Activated naive CD8-positive, alpha-beta T cell treated with anti-CD3 and anti-CD28 coated beads, Interleukin-2, amount 10 ng/mL, durations not matched to agents 7 days and 5 days (primary cell): ENCODE results near the gene MET. TPM values are rescaled to one million over a fixed set of nuclear protein-coding genes. Genes with fewer than 3 reads are reported as not detected.

Experiments used
- ATAC-seq: fragments of 150-1000 bp; cut with Tn5 transposase; one replicate; pipeline ENCODE4 v1.10.0; 2021; ENCODE audit warnings: low read depth, moderate library complexity
- POLR2A ChIA-PET: fragments of 350-600 bp; sonication (Branson Sonifier 250); formaldehyde crosslinking; loops from one replicate; lab custom pipeline; 2021; ENCODE audit warnings: antibody characterized with exemption; lab: Charles Lee
- DNase-seq: peaks from one replicate; pipeline ENCODE4 v3.0.0; 2021
- H3K27ac Mint-ChIP-seq: one replicate; pipeline ENCODE4 v1.8.0; 2022; ENCODE audit warnings: mild to moderate bottlenecking, mixed read lengths
- H3K27me3 Mint-ChIP-seq: one replicate; pipeline ENCODE4 v1.8.0; 2022; ENCODE audit warnings: mild to moderate bottlenecking, moderate library complexity, mixed read lengths
- H3K36me3 Mint-ChIP-seq: one replicate; pipeline ENCODE4 v1.8.0; 2021; ENCODE audit warnings: mild to moderate bottlenecking, mixed read lengths
- H3K4me1 Mint-ChIP-seq: one replicate; pipeline ENCODE4 v1.8.0; 2021; ENCODE audit warnings: mixed read lengths
- H3K4me3 Mint-ChIP-seq: one replicate; pipeline ENCODE4 v1.8.0; 2022; ENCODE audit warnings: mild to moderate bottlenecking, moderate library complexity, mixed read lengths
- H3K9me3 Mint-ChIP-seq: one replicate; pipeline ENCODE4 v1.8.0; 2021; ENCODE audit warnings: mixed read lengths
- total RNA-seq, 2 experiments: library from RNA; stranded (reverse); gene quantifications; one replicate each; pipeline ENCODE4 v1.2.3, GENCODE V29; 2021

MET gene
- total RNA-seq, 2 experiments from 2014 or later, result not detected

DNA sequence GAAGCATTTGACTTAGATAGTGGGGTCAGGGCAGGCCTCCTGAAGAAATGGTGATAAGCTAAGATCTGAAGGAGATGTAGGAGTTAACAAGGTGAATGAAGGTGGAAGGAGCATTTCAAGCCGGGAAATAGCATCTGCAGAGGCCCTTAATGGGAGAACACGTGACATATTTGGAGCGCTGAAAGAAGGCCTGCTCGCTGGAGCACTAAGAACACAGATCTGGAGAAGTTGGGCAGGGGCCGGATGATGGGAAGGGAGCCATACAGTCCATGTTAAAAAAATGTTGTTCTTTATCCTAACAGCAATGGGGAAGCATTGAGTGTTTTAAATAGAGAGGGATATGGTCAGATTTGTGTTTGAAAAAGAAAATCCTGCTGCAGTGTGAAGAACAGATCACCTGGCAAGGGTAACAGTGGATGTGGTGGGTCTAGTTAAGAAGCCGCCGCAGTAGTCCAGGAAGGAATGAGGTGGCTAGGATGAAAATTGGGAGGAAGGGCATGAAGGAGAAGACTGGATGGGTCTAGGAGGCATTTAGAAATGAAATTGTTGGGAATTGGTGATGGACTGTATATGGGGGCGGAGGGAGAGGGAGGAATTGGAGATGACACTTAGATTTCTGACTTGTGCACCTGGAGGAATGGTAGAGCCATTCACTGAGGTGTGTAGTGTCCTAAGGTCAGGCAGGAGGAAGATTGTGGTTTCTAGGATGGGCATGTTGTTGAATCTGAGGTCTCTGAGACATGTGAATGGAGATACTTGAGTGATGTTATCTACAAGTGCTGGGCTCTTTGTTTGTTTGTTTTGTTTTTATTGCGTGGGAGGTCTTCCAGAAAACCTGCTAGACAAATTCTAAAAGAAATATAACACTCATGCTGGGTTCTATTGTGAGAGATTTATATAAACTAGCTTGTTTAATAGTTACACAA lies 58.4 kb downstream of the MET start:
- no peak for DNase-seq
- ATAC-seq, result no peak
- Mint-ChIP-seq H3K27ac (no peak overlapping the region), H3K27me3 (peaks cover 3% of the 10 kb centered on the region), H3K36me3 (no peaks in the 10 kb centered on the region), H3K4me3 (no peak overlapping the region), H3K4me1 (no peaks in the 10 kb centered on the region), H3K9me3 (no peaks in the 10 kb centered on the region)
- POLR2A ChIA-PET, result no interaction called here

DNA sequence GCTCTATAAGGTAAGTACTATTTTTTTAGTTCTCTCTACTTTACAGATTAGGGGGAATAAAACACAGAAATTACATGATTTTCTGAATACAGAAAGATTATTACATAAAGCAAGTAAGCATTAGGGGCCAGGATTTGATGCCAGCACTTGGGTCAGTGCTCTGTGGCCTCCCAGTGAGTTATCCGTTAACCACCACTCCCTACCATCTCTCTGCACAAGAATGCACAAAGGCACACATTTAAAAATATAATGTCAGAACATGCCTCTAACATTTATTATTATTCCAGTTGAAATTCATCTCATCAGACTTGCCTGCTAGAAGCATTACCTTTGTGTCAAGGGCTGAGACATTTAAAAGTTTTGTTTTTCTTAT lies 59.0 kb downstream of the MET start:
- H3K4me3 Mint-ChIP-seq, result no peak overlapping the region
- H3K9me3 Mint-ChIP-seq, result no peaks in the 10 kb centered on the region
- H3K4me1 Mint-ChIP-seq, result no peaks in the 10 kb centered on the region
- ATAC-seq (no peak), DNase-seq (no peak)
- no peak overlapping the region for H3K27ac Mint-ChIP-seq
- POLR2A ChIA-PET, result no interaction called here
- H3K36me3 Mint-ChIP-seq, result no peaks in the 10 kb centered on the region
- H3K27me3 Mint-ChIP-seq, result peaks cover 3% of the 10 kb centered on the region

DNA sequence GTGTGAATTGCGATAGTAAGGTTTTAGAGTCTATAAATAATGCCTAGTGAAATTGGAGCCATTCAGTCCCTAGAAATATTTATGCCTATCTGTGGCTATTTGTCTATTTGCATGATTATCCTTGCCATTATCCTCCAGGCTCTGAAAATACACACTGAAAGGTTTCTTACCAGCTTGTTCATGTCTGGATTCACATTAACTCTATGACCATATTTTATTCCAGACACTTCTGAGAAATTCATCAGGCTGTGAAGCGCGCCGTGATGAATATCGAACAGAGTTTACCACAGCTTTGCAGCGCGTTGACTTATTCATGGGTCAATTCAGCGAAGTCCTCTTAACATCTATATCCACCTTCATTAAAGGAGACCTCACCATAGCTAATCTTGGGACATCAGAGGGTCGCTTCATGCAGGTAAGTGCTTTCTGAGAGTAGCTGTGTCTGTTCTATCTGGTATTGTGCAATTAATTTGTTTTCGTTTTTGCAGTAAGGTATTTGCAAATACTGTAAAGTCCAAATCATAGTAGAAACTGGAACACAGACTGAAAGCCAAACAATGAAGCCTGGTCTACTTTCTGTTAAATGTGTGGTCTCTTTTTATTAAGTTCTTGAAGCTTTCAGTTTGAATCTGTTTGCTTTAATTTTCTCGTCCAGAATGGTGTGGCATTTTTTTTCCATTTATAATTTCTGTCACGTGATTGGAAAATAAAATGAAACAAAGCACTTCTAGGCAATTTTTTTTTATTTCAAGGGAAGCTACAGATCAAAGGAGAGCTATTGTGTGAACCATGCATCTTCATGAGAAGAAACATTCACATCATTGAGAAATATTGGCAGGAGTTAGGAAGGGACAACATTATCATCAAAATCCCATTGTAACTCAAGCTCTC lies 59.7 kb downstream of the MET start:
- Mint-ChIP-seq H3K36me3 (no peaks in the 10 kb centered on the region), H3K4me1 (no peaks in the 10 kb centered on the region), H3K9me3 (no peaks in the 10 kb centered on the region), H3K4me3 (no peak overlapping the region), H3K27ac (no peak overlapping the region), H3K27me3 (peaks cover 3% of the 10 kb centered on the region)
- DNase-seq (no peak), ATAC-seq (no peak)
- POLR2A ChIA-PET, result no interaction called here

DNA sequence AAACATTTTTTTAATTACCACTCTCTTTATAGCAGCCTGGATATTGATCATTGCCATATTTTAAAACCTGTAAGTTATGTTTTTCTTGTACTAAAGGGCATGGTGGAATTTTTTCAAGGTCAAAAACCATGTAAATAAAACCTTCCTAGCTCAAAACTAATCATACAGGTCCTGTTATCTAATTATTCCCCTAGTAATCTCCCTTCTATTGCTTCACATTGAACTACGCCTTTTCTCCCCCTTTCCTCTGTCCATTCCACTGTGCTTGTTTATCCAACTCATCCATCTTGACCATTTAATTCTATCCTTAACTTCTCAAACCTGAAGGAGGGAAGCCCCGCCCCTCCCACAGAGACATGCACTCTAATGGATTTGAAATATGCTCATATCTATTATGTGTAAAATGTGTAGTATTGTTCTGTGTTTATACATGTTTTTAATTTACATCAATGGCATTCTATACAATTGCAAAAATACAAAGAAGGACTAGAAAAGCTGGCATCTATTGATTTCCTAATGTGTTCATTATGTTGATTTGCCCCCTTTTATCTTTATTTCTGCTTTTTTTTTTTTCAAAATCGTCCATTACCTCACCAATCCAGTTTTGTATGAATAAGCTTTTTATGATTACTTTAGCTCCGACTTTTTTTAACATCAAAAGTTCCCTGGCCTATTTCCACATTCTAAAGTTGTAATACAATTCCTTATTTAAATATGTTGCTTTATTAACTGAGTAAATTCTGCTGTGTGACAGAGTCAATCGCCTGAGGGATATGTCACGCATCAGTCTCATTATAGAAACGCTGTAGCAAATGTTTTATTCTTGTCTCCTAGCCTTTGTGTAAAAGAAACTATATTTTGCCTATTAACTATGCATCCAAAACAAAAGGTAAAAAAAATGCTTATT lies 61.0 kb downstream of the MET start:
- no peak overlapping the region for H3K27ac Mint-ChIP-seq
- H3K4me1 Mint-ChIP-seq, result no peaks in the 10 kb centered on the region
- H3K9me3 Mint-ChIP-seq, result no peaks in the 10 kb centered on the region
- no peak overlapping the region for H3K4me3 Mint-ChIP-seq
- DNase-seq, result no peak
- POLR2A ChIA-PET, result no interaction called here
- no peaks in the 10 kb centered on the region for H3K36me3 Mint-ChIP-seq
- H3K27me3 Mint-ChIP-seq, result no peaks in the 10 kb centered on the region
- ATAC-seq, result no peak

DNA sequence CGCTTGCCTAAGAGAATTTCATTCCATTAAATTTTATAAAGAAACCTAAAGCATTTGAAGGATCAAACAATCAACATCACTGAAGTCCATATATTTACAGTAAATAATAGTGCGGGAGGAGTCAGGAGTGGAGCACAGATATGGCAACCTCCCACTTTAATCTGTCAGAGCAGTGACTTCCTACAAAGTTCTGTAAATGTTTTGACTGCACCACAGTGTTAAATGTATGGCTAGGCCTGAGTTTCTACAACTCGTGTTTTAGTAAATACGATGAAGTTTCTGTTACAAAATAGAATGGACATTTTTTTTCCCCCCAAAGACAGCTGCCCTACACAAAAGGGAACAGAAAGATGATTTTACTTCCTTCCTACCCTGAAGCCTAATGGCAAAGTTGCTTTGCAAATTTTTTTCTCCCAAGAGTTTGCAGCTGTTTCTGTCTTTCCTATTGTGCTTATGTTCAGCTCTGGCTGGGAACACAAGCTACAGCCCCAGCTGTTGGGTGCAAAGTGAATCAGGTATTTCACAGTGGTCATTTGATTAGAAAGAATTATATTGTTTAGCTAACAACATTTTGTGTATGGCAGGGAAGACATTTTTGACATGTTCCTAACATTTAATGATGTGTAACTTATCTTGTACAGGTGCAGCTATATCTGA lies 62.1 kb downstream of the MET start:
- DNase-seq (no peak), ATAC-seq (no peak)
- H3K9me3 Mint-ChIP-seq, result no peaks in the 10 kb centered on the region
- no peak overlapping the region for H3K4me3 Mint-ChIP-seq
- H3K36me3 Mint-ChIP-seq, result no peaks in the 10 kb centered on the region
- H3K27me3 Mint-ChIP-seq, result peaks cover under 1% of the 10 kb centered on the region
- no peaks in the 10 kb centered on the region for H3K4me1 Mint-ChIP-seq
- POLR2A ChIA-PET, result no interaction called here
- H3K27ac Mint-ChIP-seq, result no peak overlapping the region

DNA sequence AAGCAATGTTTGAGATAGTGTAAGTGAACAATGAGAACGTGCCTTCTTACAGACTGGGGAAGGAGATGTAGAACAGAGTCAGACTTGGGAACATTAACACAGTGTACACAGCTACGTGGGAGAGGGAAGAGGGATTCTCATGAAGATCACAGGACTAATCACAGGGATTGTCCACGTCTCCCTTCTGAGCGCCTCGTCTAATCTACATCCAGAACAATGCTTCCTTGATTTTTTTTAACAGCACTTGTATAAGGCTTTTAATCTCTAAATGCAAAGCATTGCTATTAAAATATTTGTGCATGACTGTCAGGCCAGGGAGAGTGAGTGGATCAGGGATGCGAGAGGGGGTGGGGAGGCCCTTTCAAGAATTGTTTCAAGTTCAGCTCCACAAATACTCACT lies 62.7 kb downstream of the MET start:
- Mint-ChIP-seq H3K36me3 (no peaks in the 10 kb centered on the region), H3K9me3 (no peaks in the 10 kb centered on the region), H3K27me3 (peaks cover 3% of the 10 kb centered on the region), H3K4me1 (no peaks in the 10 kb centered on the region), H3K4me3 (no peak overlapping the region), H3K27ac (no peak overlapping the region)
- POLR2A ChIA-PET, result no interaction called here
- no peak for DNase-seq
- no peak for ATAC-seq

DNA sequence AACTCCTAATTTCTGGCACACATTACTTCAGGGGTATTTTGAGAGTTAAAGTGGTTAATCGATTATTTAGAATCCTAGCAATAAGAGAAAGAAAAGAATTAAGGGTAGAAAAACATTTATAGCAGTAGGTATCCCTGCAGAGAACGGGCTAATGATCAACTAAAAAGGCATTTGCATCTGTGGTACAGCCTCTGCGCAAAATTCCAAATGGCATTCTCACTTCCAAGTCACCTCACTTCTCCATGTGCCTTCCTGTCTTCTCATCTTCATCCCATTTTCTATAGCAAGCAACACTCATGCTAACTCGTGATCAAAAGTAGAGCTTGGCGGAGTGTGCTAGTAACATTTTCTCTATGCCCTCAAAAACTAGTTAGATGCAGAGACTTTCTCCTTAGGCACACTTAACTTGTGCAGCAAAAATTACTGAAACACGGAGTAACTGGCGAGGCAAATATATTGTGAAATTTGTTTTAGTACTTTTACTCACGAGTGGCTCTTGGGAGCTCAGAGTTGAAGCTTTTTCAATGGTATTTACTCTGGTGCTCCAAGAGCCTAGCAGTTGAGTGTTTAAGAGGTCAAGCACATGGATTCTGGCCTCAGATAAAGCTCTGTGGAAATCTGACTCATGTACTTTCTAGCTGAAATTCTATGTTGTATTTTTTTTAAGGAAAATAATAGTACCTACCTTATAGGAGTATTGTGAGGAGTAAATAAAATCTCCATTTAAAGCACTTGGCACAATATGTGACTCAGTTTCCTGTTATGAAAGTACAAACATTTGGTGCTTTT lies 65.1 kb downstream of the MET start:
- no peak overlapping the region for H3K27ac Mint-ChIP-seq
- peaks cover 8% of the 10 kb centered on the region for H3K27me3 Mint-ChIP-seq
- no peak for DNase-seq
- ATAC-seq, result no peak
- no peaks in the 10 kb centered on the region for H3K9me3 Mint-ChIP-seq
- H3K36me3 Mint-ChIP-seq, result no peaks in the 10 kb centered on the region
- POLR2A ChIA-PET, result no interaction called here
- no peak overlapping the region for H3K4me3 Mint-ChIP-seq
- H3K4me1 Mint-ChIP-seq, result no peaks in the 10 kb centered on the region

DNA sequence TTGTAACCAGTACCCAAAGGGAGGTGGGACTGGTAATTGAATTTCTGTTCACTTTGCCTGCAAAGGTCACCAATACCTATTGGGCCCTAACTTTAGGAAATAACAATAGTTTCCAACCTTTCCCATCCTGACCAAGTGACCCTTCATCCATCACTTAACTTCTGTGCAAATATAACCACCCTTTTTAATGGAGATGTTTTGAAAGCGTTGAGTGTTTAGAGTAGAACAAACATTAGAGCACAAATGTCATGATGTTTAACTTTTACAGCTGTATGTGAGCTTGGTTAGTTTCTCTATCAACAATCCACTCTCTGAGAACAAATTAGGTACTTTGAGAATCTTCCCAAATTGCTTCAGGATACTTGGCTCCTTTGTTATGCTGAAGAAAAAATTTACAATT lies 66.4 kb downstream of the MET start:
- DNase-seq, result no peak
- H3K27ac Mint-ChIP-seq, result no peak overlapping the region
- H3K4me1 Mint-ChIP-seq, result no peaks in the 10 kb centered on the region
- POLR2A ChIA-PET, result no interaction called here
- no peak overlapping the region for H3K4me3 Mint-ChIP-seq
- ATAC-seq, result no peak
- H3K9me3 Mint-ChIP-seq, result no peaks in the 10 kb centered on the region
- no peaks in the 10 kb centered on the region for H3K36me3 Mint-ChIP-seq
- H3K27me3 Mint-ChIP-seq, result peaks cover 8% of the 10 kb centered on the region

DNA sequence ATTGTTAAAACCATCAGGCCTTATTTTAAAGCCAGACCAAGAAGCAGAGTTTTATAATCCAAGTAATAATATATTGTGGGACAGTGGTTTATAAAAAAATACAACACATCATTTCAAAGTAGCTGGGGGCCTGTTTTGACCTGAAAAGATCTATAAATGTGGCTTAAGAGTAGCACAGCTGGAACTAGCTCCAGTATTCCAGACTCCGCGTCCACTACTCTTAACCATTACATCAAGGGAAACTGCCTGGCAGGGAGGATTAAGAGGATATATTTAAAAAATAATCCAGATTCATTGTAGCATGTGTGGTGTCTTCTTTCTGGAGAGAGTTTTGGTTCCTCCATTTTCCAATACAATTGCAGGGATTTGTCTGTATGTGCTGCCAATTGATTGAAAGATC lies 67.3 kb downstream of the MET start:
- DNase-seq (no peak), ATAC-seq (no peak)
- POLR2A ChIA-PET, result no interaction called here
- no peaks in the 10 kb centered on the region for H3K9me3 Mint-ChIP-seq
- no peaks in the 10 kb centered on the region for H3K36me3 Mint-ChIP-seq
- no peak overlapping the region for H3K27ac Mint-ChIP-seq
- H3K27me3 Mint-ChIP-seq, result peaks cover 8% of the 10 kb centered on the region
- H3K4me3 Mint-ChIP-seq, result no peak overlapping the region
- H3K4me1 Mint-ChIP-seq, result no peaks in the 10 kb centered on the region

DNA sequence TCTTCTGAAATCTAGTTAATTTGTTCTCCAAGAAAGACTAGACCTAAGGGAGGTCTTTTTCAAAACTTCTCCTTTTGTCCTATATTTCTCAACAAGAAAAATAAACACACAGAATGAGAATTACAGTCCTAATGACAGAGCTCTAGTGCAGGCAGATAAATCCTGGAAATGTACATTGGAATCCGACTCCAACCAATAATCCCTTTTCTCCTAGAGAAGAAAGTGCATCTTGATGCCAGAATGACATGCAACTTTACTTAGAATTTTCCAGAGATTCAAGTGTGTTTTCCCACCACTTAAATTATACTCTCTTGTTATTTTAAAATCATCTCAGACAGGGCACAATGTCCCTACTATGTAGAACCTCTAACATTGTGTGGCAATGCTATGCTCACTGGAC lies 68.2 kb downstream of the MET start:
- peaks cover 8% of the 10 kb centered on the region for H3K27me3 Mint-ChIP-seq
- no peaks in the 10 kb centered on the region for H3K9me3 Mint-ChIP-seq
- H3K4me1 Mint-ChIP-seq, result no peaks in the 10 kb centered on the region
- H3K27ac Mint-ChIP-seq, result no peak overlapping the region
- DNase-seq, result no peak
- no peak for ATAC-seq
- no peak overlapping the region for H3K4me3 Mint-ChIP-seq
- no peaks in the 10 kb centered on the region for H3K36me3 Mint-ChIP-seq
- POLR2A ChIA-PET, result no interaction called here

DNA sequence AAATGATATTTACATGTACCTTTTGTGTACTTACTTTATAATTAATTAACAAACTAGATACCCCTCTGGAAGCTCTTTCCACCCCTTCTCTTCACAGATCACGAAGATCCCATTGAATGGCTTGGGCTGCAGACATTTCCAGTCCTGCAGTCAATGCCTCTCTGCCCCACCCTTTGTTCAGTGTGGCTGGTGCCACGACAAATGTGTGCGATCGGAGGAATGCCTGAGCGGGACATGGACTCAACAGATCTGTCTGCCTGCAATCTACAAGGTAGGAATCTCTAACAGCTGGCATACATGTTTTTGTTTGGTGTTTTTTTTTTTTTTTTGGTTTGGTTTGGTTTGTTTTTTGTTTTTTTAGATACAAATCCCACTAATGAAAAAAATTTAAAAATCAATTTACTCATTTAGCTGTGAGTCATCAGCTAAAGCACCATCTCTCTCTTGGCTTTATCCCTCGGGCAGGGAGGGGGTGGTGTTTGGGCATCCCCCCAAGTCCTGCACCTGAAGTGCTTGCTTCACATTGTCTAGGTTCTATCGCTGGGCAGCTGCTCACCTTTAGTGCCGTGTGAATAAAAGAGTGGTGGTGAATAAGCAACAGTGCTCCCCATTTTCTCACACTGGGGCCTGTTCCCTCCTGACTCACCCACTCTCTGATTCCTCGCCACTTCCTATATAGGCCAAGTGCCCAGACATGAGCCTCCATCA lies 68.9 kb downstream of the MET start:
- H3K36me3 Mint-ChIP-seq, result no peaks in the 10 kb centered on the region
- ATAC-seq (no peak), DNase-seq (no peak)
- H3K4me1 Mint-ChIP-seq, result no peaks in the 10 kb centered on the region
- H3K9me3 Mint-ChIP-seq, result no peaks in the 10 kb centered on the region
- H3K27me3 Mint-ChIP-seq, result peaks cover 8% of the 10 kb centered on the region
- no peak overlapping the region for H3K27ac Mint-ChIP-seq
- H3K4me3 Mint-ChIP-seq, result no peak overlapping the region
- POLR2A ChIA-PET, result no interaction called here
